Measurements from ENCODE around the gene KCNK15.

DNA sequence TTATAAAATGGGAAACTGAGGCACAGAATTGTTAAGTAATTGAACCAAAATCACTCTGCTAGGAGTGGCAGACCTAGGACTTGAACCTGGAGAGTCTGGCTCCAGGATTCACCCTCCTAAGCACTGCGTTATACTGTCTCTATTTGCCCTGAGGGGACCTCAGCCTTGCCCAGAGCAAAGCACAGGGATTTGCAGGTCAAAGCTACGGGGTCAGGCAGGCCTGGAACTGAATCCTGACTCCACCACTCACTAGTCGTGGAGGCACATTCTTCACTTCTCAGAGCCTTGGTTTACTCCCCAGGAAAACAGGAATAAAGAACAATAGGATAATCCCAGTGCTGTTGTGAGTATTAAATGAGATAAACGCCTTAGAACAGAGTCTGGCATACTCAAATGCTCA lies 19.4 kb downstream of the KCNK15 start:
- TF ChIP-seq CTCF (IDR thresholded peaks at IDR 0.05) (no peak), POLR2A (IDR thresholded peaks at IDR 0.05; ENCODE audit: low read depth) (no peak), POLR2AphosphoS5 (IDR thresholded peaks at IDR 0.05) (no peak)
